ENCODE results near the gene CDYL.

Gene CDYL

GRCh38 chr6:4939241-4939640, 163.0 kb downstream of the CDYL start:
- no peak for DNase-seq

GRCh38 chr6:4940416-4940815, 164.2 kb downstream of the CDYL start:
- no peak for DNase-seq

GRCh38 chr6:4941782-4942672, 165.8 kb downstream of the CDYL start:
- peak; percentile 80 for DNase-seq

GRCh38 chr6:4942673-4943009, 166.4 kb downstream of the CDYL start:
- DNase-seq, result no peak

GRCh38 chr6:4943716-4944115, 167.5 kb downstream of the CDYL start:
- DNase-seq, result no peak

- DNase-seq, result no peak
Observed at GRCh38 chr6:4944325-4944724, 168.1 kb downstream of the CDYL start.

GRCh38 chr6:4946521-4946920, 170.3 kb downstream of the CDYL start:
- DNase-seq, result no peak

- no peak for DNase-seq
Observed at GRCh38 chr6:4947716-4948115, 171.5 kb downstream of the CDYL start.

GRCh38 chr6:4948781-4949450, 172.7 kb downstream of the CDYL start:
- DNase-seq, result no peak

- no peak for DNase-seq
Observed at GRCh38 chr6:4950076-4950475, 173.9 kb downstream of the CDYL start.

GRCh38 chr6:4950836-4951533, 174.8 kb downstream of the CDYL start:
- DNase-seq, result no peak

- DNase-seq, result no peak
Observed at GRCh38 chr6:4953440-4953839, 177.2 kb downstream of the CDYL start.

GRCh38 chr6:4956625-4957024, 180.4 kb downstream of the CDYL start:
- DNase-seq, result no peak

- peak; percentile 27 for DNase-seq
Observed at GRCh38 chr6:4957521-4958231, 181.5 kb downstream of the CDYL start.

GRCh38 chr6:4958624-4959023, 182.4 kb downstream of the CDYL start:
- DNase-seq, result no peak

- no peak for DNase-seq
Observed at GRCh38 chr6:4961322-4962168, 185.3 kb downstream of the CDYL start.

- DNase-seq, result no peak
Observed at GRCh38 chr6:4962905-4963304, 186.7 kb downstream of the CDYL start.

GRCh38 chr6:4964675-4965561, 188.7 kb downstream of the CDYL start:
- DNase-seq, result no peak

- DNase-seq, result no peak
Observed at GRCh38 chr6:4965562-4966389, 189.6 kb downstream of the CDYL start.

Data from hematopoietic multipotent progenitor cell treated with erythropoietin and hydrocortisone succinate and interleukin-3 and kit ligand, for 6 days (in vitro differentiated cells).